Upper lobe of left lung (tissue), 4 donors: ENCODE measurements around the gene CNGB1.

Experiments used
- EP300 ChIP-seq, 4 donors: sonication (generic); formaldehyde crosslinking; IDR thresholded peaks; one replicate each; pipeline ENCODE4 v1.5.1; 2017; ENCODE audit warnings: antibody characterized with exemption in 4 of 4, control low read depth in 2 of 4
- POLR2A ChIP-seq, 4 donors: fragments of 450-650 bp; IDR thresholded peaks; one replicate each; pipeline ENCODE4 v1.5.1; 2016 to 2017; ENCODE audit warnings: antibody characterized with exemption in 4 of 4, mild to moderate bottlenecking in 2 of 4
- POLR2AphosphoS5 ChIP-seq, 2 donors: sonication (generic); formaldehyde crosslinking; IDR thresholded peaks; one replicate each; pipeline ENCODE4 v1.5.1; 2017; ENCODE audit warnings: antibody characterized with exemption in 2 of 2
- TF ChIP-seq, protein P1 (sequence below), 6 experiments: fragments of 450-650 bp in 4 of 6; fragments of 200-600 bp in 2 of 6; sonication (generic) in 2 of 6; IDR thresholded peaks; one replicate each; pipeline ENCODE4 v1.5.1; 2016 to 2019; ENCODE audit warnings: antibody characterized with exemption in 6 of 6

- no peak for TF ChIP-seq POLR2AphosphoS5 (IDR thresholded peaks at IDR 0.05)
- TF ChIP-seq EP300 (IDR thresholded peaks at IDR 0.05), result no peak
- TF ChIP-seq, protein P1, sequence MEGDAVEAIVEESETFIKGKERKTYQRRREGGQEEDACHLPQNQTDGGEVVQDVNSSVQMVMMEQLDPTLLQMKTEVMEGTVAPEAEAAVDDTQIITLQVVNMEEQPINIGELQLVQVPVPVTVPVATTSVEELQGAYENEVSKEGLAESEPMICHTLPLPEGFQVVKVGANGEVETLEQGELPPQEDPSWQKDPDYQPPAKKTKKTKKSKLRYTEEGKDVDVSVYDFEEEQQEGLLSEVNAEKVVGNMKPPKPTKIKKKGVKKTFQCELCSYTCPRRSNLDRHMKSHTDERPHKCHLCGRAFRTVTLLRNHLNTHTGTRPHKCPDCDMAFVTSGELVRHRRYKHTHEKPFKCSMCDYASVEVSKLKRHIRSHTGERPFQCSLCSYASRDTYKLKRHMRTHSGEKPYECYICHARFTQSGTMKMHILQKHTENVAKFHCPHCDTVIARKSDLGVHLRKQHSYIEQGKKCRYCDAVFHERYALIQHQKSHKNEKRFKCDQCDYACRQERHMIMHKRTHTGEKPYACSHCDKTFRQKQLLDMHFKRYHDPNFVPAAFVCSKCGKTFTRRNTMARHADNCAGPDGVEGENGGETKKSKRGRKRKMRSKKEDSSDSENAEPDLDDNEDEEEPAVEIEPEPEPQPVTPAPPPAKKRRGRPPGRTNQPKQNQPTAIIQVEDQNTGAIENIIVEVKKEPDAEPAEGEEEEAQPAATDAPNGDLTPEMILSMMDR (IDR thresholded peaks at IDR 0.05), result no peak
- no peak for TF ChIP-seq POLR2A (IDR thresholded peaks at IDR 0.05)
Measured at GRCh38 chr16:57884655-57885133, 86.2 kb downstream of the CNGB1 start.
